Right atrium auricular region (tissue), 2 donors: ENCODE data around the gene CRTAC1. TPM values are rescaled to one million over a fixed set of nuclear protein-coding genes. Genes with fewer than 3 reads are reported as not detected.
A peak's percentile ranks its signal among the peaks of the same experiment; 100 is the strongest.

Source experiments
- DNase-seq: peaks from one replicate; pipeline ENCODE4 v3.0.0-alpha.2; 2019; ENCODE audit warnings: low spot score
- H3K27ac ChIP-seq, 2 donors: fragments of 200-600 bp; sonication (generic); 1 replicate in 1 of 2; 2 replicates in 1 of 2; pipeline ENCODE4 v1.5.1; 2016 to 2019
- H3K27me3 ChIP-seq, 2 donors: fragments of 200-600 bp; sonication (generic); one replicate each; pipeline versions ENCODE4 v1.5.1 to v1.6.0; 2017 to 2019
- H3K36me3 ChIP-seq: fragments of 200-600 bp; sonication (generic); one replicate; pipeline ENCODE4 v1.5.1; 2016
- H3K4me1 ChIP-seq, 2 donors: fragments of 200-600 bp; sonication (generic); one replicate each; pipeline versions ENCODE4 v1.5.1 to v1.6.0; 2017 to 2019
- H3K4me3 ChIP-seq, 2 donors: fragments of 200-600 bp; sonication (generic); 1 replicate in 1 of 2; 2 replicates in 1 of 2; pipeline ENCODE4 v1.5.1; 2017 to 2019; ENCODE audit warnings: mild to moderate bottlenecking in 1 of 2, moderate library complexity in 1 of 2
- H3K9me3 ChIP-seq, 2 donors: fragments of 200-600 bp; sonication (generic); one replicate each; pipeline ENCODE4 v1.5.1; 2019
- total RNA-seq, 2 donors: library from RNA; depleted of rRNA; stranded (reverse); fragments of >200 nt; gene quantifications; one replicate each; pipeline ENCODE4 v1.1.0, GENCODE V29; 2016
- TF ChIP-seq, protein P1 (sequence below), 2 donors: fragments of 200-600 bp; sonication (generic); IDR thresholded peaks; one replicate each; pipeline ENCODE4 v1.5.1; 2019; ENCODE audit warnings: antibody characterized with exemption in 2 of 2

Gene CRTAC1
- total RNA-seq, 2 donors from 2014 or later: 3.5 to 5.6 TPM

DNA sequence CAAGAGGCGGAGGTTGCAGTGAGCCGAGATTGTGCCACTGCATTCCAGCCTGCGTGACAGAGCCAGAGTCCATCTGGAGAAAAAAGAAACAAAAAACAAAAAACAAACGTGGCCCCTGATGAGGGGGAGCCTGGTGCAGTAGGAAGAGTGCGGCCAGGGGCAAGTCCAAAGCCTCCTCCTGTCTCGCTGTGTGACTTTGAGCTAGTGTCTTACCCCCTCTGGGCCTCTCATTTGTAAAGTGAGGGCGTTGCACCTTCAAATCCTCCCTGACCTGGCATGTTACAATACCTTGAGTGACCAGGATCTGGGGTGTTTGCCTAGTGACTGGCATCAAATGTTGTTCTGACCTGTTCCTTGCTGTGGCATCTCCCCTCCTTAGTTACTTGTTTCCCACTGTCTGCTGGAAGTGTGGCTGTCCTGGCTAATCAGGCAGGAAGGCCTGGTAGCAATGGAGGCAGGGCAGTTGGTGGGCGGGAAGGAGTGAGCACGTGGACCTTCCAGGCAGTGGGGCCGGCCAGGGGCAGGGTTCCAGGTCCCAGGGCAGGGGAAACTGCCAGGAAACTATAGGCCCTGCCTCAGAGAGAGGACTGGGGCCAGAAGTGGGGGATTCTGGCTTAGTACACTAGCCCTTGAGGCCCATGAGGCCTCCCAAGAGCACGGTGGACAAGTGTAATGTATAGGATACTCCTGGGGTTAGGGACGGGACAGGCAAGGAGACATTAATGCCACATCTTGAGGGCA lies 205.2 kb downstream of the CRTAC1 start:
- no peak for DNase-seq
- Histone ChIP-seq H3K27me3 (no peaks in the 10 kb centered on the region), H3K36me3 (no peaks in the 10 kb centered on the region), H3K4me1 (peaks cover 0 to 32% of the 10 kb centered on the region in 2 donors), H3K27ac (peak overlapping the region in 1 of 2 donors; percentile 21), H3K9me3 (no peaks in the 10 kb centered on the region), H3K4me3 (no peak overlapping the region)
- TF ChIP-seq, protein P1, sequence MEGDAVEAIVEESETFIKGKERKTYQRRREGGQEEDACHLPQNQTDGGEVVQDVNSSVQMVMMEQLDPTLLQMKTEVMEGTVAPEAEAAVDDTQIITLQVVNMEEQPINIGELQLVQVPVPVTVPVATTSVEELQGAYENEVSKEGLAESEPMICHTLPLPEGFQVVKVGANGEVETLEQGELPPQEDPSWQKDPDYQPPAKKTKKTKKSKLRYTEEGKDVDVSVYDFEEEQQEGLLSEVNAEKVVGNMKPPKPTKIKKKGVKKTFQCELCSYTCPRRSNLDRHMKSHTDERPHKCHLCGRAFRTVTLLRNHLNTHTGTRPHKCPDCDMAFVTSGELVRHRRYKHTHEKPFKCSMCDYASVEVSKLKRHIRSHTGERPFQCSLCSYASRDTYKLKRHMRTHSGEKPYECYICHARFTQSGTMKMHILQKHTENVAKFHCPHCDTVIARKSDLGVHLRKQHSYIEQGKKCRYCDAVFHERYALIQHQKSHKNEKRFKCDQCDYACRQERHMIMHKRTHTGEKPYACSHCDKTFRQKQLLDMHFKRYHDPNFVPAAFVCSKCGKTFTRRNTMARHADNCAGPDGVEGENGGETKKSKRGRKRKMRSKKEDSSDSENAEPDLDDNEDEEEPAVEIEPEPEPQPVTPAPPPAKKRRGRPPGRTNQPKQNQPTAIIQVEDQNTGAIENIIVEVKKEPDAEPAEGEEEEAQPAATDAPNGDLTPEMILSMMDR (IDR thresholded peaks at IDR 0.05): no peak

GRCh38 chr10:97823734-97824133 lies 206.7 kb downstream of the CRTAC1 start:
- Histone ChIP-seq H3K27me3 (no peaks in the 10 kb centered on the region), H3K4me1 (peaks cover 0 to 32% of the 10 kb centered on the region in 2 donors), H3K27ac (peak overlapping the region; percentile 76 to 90), H3K36me3 (no peaks in the 10 kb centered on the region), H3K9me3 (no peaks in the 10 kb centered on the region), H3K4me3 (peak overlapping the region in 1 of 2 donors; percentile 15)
- DNase-seq: no peak
- TF ChIP-seq, protein P1 (IDR thresholded peaks at IDR 0.05): no peak

DNA sequence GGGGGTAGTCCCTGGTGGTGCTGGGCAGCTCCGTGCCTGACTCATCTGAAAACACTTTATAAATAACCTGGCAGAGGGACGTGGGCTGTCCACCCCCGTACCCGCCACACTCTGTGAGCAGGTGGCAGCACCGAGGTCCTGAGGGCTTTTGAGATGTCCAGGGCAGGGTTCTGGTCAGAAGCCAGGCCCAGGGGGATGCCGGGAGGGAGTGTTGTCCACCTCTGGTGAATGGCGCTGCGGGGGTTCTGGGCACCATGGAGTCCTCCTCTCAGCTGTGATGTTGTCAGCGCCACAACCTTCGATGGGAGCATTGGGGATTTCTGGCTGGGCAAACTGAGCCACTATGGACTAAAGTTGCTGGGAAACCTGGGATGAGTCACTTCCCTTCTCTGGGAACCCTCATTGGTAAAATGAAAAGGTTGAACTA lies 208.1 kb downstream of the CRTAC1 start:
- peak; percentile 61 for DNase-seq
- Histone ChIP-seq H3K36me3 (no peaks in the 10 kb centered on the region), H3K27ac (peak overlapping the region; percentile 76 to 90), H3K27me3 (no peaks in the 10 kb centered on the region), H3K9me3 (no peaks in the 10 kb centered on the region), H3K4me1 (peaks cover 0 to 25% of the 10 kb centered on the region in 2 donors), H3K4me3 (peak overlapping the region in 1 of 2 donors; percentile 15)
- TF ChIP-seq, protein P1 (IDR thresholded peaks at IDR 0.05): no peak

GRCh38 chr10:97821308-97822038 lies 208.9 kb downstream of the CRTAC1 start:
- no peaks in the 10 kb centered on the region for H3K9me3 ChIP-seq
- H3K4me3 ChIP-seq: no peak overlapping the region
- TF ChIP-seq, protein P1 (IDR thresholded peaks at IDR 0.05): peak; percentile 15 to 24
- no peak for DNase-seq
- no peaks in the 10 kb centered on the region for H3K36me3 ChIP-seq
- H3K27ac ChIP-seq: peak overlapping the region; percentile 76 to 90
- H3K4me1 ChIP-seq: peaks cover 0 to 25% of the 10 kb centered on the region in 2 donors
- no peaks in the 10 kb centered on the region for H3K27me3 ChIP-seq

GRCh38 chr10:97820096-97820704 lies 210.2 kb downstream of the CRTAC1 start:
- TF ChIP-seq, protein P1 (IDR thresholded peaks at IDR 0.05): no peak

More at GRCh38 chr10:97820096-97820704, 210.2 kb downstream of the CRTAC1 start:
- H3K27me3 ChIP-seq: no peaks in the 10 kb centered on the region
- peaks cover 0 to 16% of the 10 kb centered on the region in 2 donors for H3K4me1 ChIP-seq
- no peak for DNase-seq
- H3K36me3 ChIP-seq: no peaks in the 10 kb centered on the region
- H3K9me3 ChIP-seq: no peaks in the 10 kb centered on the region
- no peak overlapping the region for H3K27ac ChIP-seq
- H3K4me3 ChIP-seq: no peak overlapping the region
